Activated naive CD8-positive, alpha-beta T cell treated with anti-CD3 and anti-CD28 coated beads for 36 hours (primary cell): ENCODE data around the gene BBLN. TPM values are rescaled to one million over a fixed set of nuclear protein-coding genes. Genes with fewer than 3 reads are reported as not detected.

Experiments used
- DNase-seq: peaks from one replicate; pipeline ENCODE4 v3.0.0; 2021
- H3K27ac Mint-ChIP-seq: one replicate; pipeline ENCODE4 v1.8.0; 2022; ENCODE audit warnings: mild to moderate bottlenecking, moderate library complexity, mixed read lengths
- H3K27me3 Mint-ChIP-seq: one replicate; pipeline ENCODE4 v1.8.0; 2022; ENCODE audit warnings: mild to moderate bottlenecking, mixed read lengths
- H3K36me3 Mint-ChIP-seq: one replicate; pipeline ENCODE4 v1.8.0; 2021; ENCODE audit warnings: mild to moderate bottlenecking, mixed read lengths
- H3K4me1 Mint-ChIP-seq: one replicate; pipeline ENCODE4 v1.8.0; 2021; ENCODE audit warnings: mixed read lengths
- H3K4me3 Mint-ChIP-seq: one replicate; pipeline ENCODE4 v1.8.0; 2022; ENCODE audit warnings: mild to moderate bottlenecking, moderate library complexity, mixed read lengths
- H3K9me3 Mint-ChIP-seq: one replicate; pipeline ENCODE4 v1.8.0; 2022; ENCODE audit warnings: mixed read lengths
- total RNA-seq, 2 experiments: library from RNA; stranded (reverse); gene quantifications; one replicate each; pipeline ENCODE4 v1.2.3, GENCODE V29; 2021

The BBLN gene
- total RNA-seq, 2 experiments from 2014 or later: 74.1 to 77.3 TPM

- no peaks in the 10 kb centered on the region for H3K9me3 Mint-ChIP-seq
- no peaks in the 10 kb centered on the region for H3K4me1 Mint-ChIP-seq
- H3K27me3 Mint-ChIP-seq: no peaks in the 10 kb centered on the region
- H3K4me3 Mint-ChIP-seq: no peak within 1 kb of the TSS
- H3K27ac Mint-ChIP-seq: no peak within 1 kb of the TSS
- H3K36me3 Mint-ChIP-seq: no peaks in the 10 kb centered on the region
- no peak for DNase-seq
These were observed 10.9 kb upstream of the BBLN start, which contains the start of gene LCN2 for GRCh38 chr9:128149001-128149701. LCN2 (plus strand) TSS chr9:128149453; CDS start chr9:128149526, 73 bp downstream.

- no peak overlapping the region for H3K27ac Mint-ChIP-seq
- no peaks in the 10 kb centered on the region for H3K9me3 Mint-ChIP-seq
- no peak overlapping the region for H3K4me3 Mint-ChIP-seq
- DNase-seq: no peak
- no peaks in the 10 kb centered on the region for H3K36me3 Mint-ChIP-seq
- H3K27me3 Mint-ChIP-seq: no peaks in the 10 kb centered on the region
- H3K4me1 Mint-ChIP-seq: no peaks in the 10 kb centered on the region
These were observed 10.0 kb upstream of the BBLN start for GRCh38 chr9:128149951-128150593.

DNA sequence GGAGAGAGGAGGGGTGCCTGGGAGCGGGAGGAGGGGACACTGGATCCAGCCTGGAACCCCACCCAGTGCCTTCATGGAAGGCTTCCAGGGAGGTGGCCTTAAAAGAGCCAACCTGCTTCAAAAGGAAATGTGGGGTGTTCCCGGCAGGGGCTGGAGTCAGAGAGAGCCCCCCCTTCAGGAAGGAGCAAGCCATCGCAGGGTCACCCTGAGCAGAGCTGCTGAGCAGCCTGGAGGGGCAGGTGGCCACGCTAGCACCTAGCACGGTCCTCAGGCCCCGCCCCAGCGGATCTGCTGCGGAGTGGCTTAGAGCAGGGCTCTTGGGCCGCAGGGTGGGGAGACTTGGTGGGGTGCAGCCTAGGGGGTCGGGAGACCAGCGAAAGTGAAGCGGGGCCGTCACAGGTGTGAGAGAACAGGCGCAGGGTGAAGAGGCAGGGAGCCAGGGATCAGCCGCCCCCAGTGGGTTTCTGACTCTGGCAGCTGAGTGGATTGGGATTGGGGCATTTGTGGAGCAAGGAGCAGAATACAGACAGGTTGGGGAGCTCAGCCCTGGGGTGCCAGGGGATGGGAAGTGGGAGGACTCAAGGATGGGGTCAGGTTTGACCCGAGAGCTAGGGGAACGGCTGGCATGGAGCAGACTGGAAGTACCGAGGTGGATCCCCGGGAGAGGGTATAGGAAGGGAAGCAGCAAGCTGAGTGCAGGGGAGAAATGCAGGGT, 9.3 kb upstream of the BBLN start:
- Mint-ChIP-seq H3K4me3 (no peak overlapping the region), H3K27me3 (no peaks in the 10 kb centered on the region)
- peak; percentile 21 for DNase-seq

DNA sequence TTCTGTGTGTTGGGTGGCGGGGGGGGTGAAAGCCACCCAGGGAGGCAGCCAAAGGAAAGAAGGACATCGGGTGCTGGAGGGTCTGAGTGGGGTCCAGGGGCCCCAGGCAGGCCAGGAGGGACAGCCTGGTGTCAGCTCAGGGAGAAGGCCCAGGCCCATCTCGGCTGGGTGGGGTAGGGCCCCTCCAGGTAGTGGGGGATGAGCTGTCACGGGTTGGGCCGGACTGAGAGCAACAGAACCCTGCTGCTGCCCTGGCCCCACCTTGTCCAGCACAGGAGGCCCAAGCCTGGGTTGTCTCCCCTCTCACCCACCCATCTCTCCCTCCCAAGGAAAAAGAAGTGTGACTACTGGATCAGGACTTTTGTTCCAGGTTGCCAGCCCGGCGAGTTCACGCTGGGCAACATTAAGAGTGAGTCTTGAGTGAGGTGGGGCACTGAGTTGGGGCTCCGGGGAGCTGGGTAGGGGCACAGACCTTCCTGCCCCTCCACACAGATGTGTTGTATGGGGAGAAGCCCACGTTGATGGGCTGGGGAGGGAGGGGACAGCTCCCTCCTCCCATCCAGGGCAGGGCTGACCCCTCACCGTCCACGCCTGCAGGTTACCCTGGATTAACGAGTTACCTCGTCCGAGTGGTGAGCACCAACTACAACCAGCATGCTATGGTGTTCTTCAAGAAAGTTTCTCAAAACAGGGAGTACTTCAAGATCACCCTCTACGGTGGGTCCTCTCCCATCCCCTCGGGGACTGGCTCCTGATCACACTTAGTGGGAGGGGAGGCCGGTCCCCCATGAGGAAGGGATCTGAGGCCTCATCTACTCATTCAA, 8.5 kb upstream of the BBLN start:
- Mint-ChIP-seq H3K4me1 (no peaks in the 10 kb centered on the region), H3K9me3 (no peaks in the 10 kb centered on the region), H3K36me3 (no peaks in the 10 kb centered on the region), H3K4me3 (no peak overlapping the region), H3K27me3 (no peaks in the 10 kb centered on the region), H3K27ac (no peak overlapping the region)
- no peak for DNase-seq

More for the DNA sequence above, 9.3 kb upstream of the BBLN start:
- H3K9me3 Mint-ChIP-seq: no peaks in the 10 kb centered on the region
- no peaks in the 10 kb centered on the region for H3K36me3 Mint-ChIP-seq
- H3K4me1 Mint-ChIP-seq: no peaks in the 10 kb centered on the region
- no peak overlapping the region for H3K27ac Mint-ChIP-seq

DNA sequence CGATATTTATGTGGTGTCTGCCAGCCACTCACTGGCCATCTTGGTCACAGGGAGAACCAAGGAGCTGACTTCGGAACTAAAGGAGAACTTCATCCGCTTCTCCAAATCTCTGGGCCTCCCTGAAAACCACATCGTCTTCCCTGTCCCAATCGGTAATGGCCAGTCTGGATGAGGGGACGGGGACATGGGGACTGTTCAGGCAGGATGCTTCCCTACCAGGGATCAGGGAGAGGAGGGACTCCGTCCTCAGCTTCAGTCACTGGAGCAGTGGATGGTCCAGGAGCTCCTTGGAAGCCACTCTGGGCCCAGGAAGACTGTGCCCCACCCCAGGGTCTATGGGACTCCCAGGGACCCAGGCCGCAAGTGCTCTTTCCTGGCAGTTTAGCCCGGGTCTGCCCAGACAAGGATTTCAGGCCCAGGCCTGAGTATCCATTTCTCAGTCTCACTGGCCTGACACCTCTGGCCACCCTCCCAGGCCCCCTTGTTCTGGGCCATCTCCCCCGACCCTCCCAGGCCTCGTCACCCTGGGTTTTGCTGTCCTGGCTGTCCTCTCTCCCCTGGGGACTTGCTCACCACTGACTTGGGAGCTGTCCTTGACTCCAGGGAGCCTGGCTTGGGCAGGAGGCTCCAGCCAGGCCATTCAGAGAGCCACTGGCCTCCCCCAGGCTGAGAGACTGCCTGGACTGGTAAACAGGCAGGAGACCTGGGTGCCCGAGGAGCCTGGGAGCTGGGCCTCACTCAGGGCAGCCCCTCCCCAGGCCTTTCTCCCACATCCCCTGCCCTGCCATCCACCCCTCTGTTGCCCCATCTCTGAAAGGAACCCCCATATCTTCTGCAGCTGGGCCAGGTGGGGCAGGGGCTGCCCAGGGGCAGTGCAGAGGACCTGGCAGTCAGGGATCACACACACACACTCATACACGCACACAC, 7.7 kb upstream of the BBLN start:
- DNase-seq: no peak
- Mint-ChIP-seq H3K9me3 (no peaks in the 10 kb centered on the region), H3K4me3 (no peak overlapping the region), H3K27me3 (no peaks in the 10 kb centered on the region), H3K36me3 (no peaks in the 10 kb centered on the region), H3K27ac (no peak overlapping the region), H3K4me1 (no peaks in the 10 kb centered on the region)

GRCh38 chr9:128153060-128153946, 6.8 kb upstream of the BBLN start:
- no peak overlapping the region for H3K4me3 Mint-ChIP-seq
- no peak for DNase-seq
- no peaks in the 10 kb centered on the region for H3K36me3 Mint-ChIP-seq
- no peaks in the 10 kb centered on the region for H3K27me3 Mint-ChIP-seq
- no peak overlapping the region for H3K27ac Mint-ChIP-seq
- H3K4me1 Mint-ChIP-seq: no peaks in the 10 kb centered on the region
- H3K9me3 Mint-ChIP-seq: no peaks in the 10 kb centered on the region

DNA sequence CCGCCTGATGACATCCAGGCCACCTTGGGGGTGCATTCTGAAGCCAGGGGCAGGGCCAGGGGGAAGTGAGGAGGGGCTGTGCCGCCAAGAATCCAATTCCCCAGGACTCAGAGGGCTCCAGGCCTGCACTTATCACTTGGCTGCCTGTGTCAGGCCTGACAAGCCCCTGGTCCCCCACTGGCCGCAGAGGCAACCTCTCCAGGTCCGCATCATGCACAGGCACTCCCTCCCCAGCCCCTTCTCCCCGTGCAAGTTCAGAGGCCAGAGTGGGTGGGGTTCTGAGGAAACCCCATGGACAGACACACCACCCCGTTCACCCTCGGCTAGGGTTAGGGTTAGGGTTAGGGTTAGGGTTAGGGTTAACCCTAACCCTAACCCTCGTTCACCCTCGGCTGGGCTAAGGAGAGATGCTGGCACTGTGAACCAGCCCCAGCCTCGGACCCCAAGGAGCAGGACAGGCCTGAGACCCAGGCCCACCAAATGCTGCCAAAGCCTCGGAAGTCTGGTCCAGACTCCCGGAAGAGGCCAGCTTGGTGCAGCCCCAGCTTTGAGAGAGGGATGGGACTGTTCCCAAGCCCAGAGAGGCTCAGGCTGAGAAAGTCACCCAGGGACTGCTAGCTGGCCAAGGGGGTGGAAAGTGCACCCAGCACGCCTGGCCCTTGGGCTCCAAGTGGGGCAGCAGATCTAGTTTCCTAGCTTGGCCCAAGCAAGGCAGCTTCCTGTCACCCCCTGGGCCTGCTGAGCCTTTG, 5.9 kb upstream of the BBLN start:
- no peaks in the 10 kb centered on the region for H3K27me3 Mint-ChIP-seq
- H3K4me3 Mint-ChIP-seq: no peak overlapping the region
- no peak overlapping the region for H3K27ac Mint-ChIP-seq
- DNase-seq: no peak
- H3K36me3 Mint-ChIP-seq: no peaks in the 10 kb centered on the region
- H3K4me1 Mint-ChIP-seq: no peaks in the 10 kb centered on the region
- no peaks in the 10 kb centered on the region for H3K9me3 Mint-ChIP-seq

GRCh38 chr9:128155736-128156500, 4.1 kb upstream of the BBLN start:
- Mint-ChIP-seq H3K9me3 (no peaks in the 10 kb centered on the region), H3K4me3 (no peak overlapping the region)
- no peak for DNase-seq

GRCh38 chr9:128159522-128159783, 612 bp upstream of the BBLN start:
- DNase-seq: peak; percentile 54
- no peaks in the 10 kb centered on the region for H3K27me3 Mint-ChIP-seq
- peaks cover 20% of the 10 kb centered on the region for H3K4me1 Mint-ChIP-seq
- H3K4me3 Mint-ChIP-seq: peak overlapping the region; percentile 69
- no peaks in the 10 kb centered on the region for H3K9me3 Mint-ChIP-seq
- H3K36me3 Mint-ChIP-seq: peaks cover 14% of the 10 kb centered on the region
- peak overlapping the region; percentile 89 for H3K27ac Mint-ChIP-seq

More at GRCh38 chr9:128155736-128156500, 4.1 kb upstream of the BBLN start:
- H3K27me3 Mint-ChIP-seq: no peaks in the 10 kb centered on the region
- H3K4me1 Mint-ChIP-seq: peaks cover 7% of the 10 kb centered on the region
- H3K36me3 Mint-ChIP-seq: no peaks in the 10 kb centered on the region
- no peak overlapping the region for H3K27ac Mint-ChIP-seq

DNA sequence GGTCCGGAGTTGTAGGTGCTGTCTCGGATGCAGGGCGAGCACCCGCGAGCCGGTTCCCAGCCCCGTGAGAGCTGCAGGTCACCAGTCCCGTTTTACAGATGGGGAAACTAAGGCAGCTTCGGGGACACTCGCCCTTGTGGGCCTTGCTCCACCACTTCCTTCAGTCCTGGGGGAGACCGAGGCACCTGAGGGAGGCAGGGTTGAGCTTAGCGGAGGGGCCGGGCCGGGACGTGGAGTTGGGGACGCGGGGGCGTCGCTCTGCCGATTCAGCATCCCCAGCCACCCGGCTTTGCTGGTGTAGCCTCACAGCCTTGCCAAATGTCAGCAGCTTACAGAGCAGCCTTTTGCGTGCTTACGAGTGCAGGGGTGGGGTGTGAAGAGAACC, 530 bp downstream of the BBLN start:
- Mint-ChIP-seq H3K9me3 (no peaks in the 10 kb centered on the region), H3K27me3 (no peaks in the 10 kb centered on the region), H3K27ac (peak overlapping the region; percentile 80), H3K36me3 (peaks cover 17% of the 10 kb centered on the region), H3K4me1 (peaks cover 20% of the 10 kb centered on the region), H3K4me3 (peak overlapping the region; percentile 83)
- DNase-seq: peak; percentile 72

GRCh38 chr9:128161215-128161902, 1.3 kb downstream of the BBLN start:
- DNase-seq: no peak
- no peaks in the 10 kb centered on the region for H3K27me3 Mint-ChIP-seq
- H3K9me3 Mint-ChIP-seq: no peaks in the 10 kb centered on the region
- peaks cover 22% of the 10 kb centered on the region for H3K4me1 Mint-ChIP-seq
- H3K27ac Mint-ChIP-seq: peak overlapping the region; percentile 80
- H3K4me3 Mint-ChIP-seq: peak overlapping the region; percentile 83
- H3K36me3 Mint-ChIP-seq: peaks cover 17% of the 10 kb centered on the region
